GM12878 (cell line): ENCODE data around the gene MB21D2. TPM values are rescaled to one million over a fixed set of nuclear protein-coding genes. Genes with fewer than 3 reads are reported as not detected.

Experiments used
- ATAC-seq: fragments of 200-7000 bp; cut with Tn5 transposase; 3 replicates; pipeline ENCODE4 v1.9.1; 2020; ENCODE audit warnings: mild to moderate bottlenecking, moderate library complexity
- BruUV-seq: library from RNA; stranded (reverse); fragments of 400-500 nt; replicated peaks from 2 replicates; lab custom pipeline; 2021; lab: Mats Ljungman, UMichigan
- CTCF ChIA-PET: fragments of 300-600 bp; sonication (Branson Sonifier 250); formaldehyde crosslinking; extraction: SDS; loops from one replicate; lab custom pipeline; 2021; ENCODE audit warnings: inconsistent platforms; lab: Yijun Ruan, JAX
- POLR2A ChIA-PET: fragments of 350-600 bp; formaldehyde crosslinking; extraction: SDS; loops from one replicate; lab custom pipeline; 2021; ENCODE audit warnings: inconsistent platforms; lab: Charles Lee
- RAD21 ChIA-PET: fragments of 300-600 bp; sonication (Branson Sonifier 250); formaldehyde crosslinking; loops from one replicate; lab custom pipeline; 2023; ENCODE audit warnings: antibody characterized with exemption; ENCODE audit not compliant: unreplicated experiment; lab: Charles Lee
- SMC1A ChIA-PET: fragments of 300-600 bp; sonication (Branson Sonifier 250); formaldehyde crosslinking; loops from one replicate; lab custom pipeline; 2023; ENCODE audit not compliant: unreplicated experiment, uncharacterized antibody; lab: Charles Lee
- DNase-seq: peaks from one replicate; pipeline ENCODE4 v3.0.0-alpha.2; 2011; ENCODE audit warnings: low read depth, low spot score
- FAIRE-seq: peaks from 3 replicates; lab custom pipeline; 2011; peaks lifted over from hg19 to GRCh38; lab: Jason Lieb, UNC
- H2AFZ ChIP-seq: 2 replicates; pipeline ENCODE4 v1.6.0; 2011; ENCODE audit warnings: low read depth, low read length, control low read depth; ENCODE audit not compliant: control insufficient read depth
- H3K27ac ChIP-seq: 2 replicates; pipeline ENCODE4 v1.5.1; 2011; ENCODE audit warnings: control low read depth; ENCODE audit not compliant: control insufficient read depth, insufficient read depth
- H3K27me3 ChIP-seq, 2 experiments: replicated peaks in 1 of 2; 2 replicates each; pipeline versions ENCODE4 v1.6.0 to v1.6.1; 2011; ENCODE audit warnings: low read length in 1 of 2; ENCODE audit not compliant: control insufficient read depth in 2 of 2, insufficient read depth in 2 of 2
- H3K36me3 ChIP-seq, 2 experiments: 2 replicates each; pipeline ENCODE4 v1.5.1; 2011; ENCODE audit warnings: low read length in 1 of 2; ENCODE audit not compliant: control insufficient read depth in 2 of 2, insufficient read depth in 2 of 2
- H3K4me1 ChIP-seq: 2 replicates; pipeline ENCODE4 v1.6.1; 2011; ENCODE audit warnings: mild to moderate bottlenecking, low read length, moderate library complexity, mixed read lengths; ENCODE audit not compliant: control insufficient read depth, insufficient read depth
- H3K4me2 ChIP-seq: 2 replicates; pipeline ENCODE4 v1.6.0; 2011; ENCODE audit warnings: control low read depth; ENCODE audit not compliant: control insufficient read depth, insufficient read depth
- H3K4me3 ChIP-seq: fragments of 200-600 bp; sonication (generic); 2 replicates; pipeline ENCODE4 v1.5.1; 2016
- H3K79me2 ChIP-seq: 2 replicates; pipeline ENCODE4 v1.6.0; 2011; ENCODE audit warnings: low read length; ENCODE audit not compliant: control insufficient read depth, insufficient read depth
- H3K9ac ChIP-seq: 2 replicates; pipeline ENCODE4 v1.8.0; 2011; ENCODE audit warnings: low read length, control low read depth, mixed read lengths; ENCODE audit not compliant: control insufficient read depth, insufficient read depth
- H3K9me3 ChIP-seq: replicated peaks from 3 replicates; pipeline ENCODE4 v1.5.1; 2011; ENCODE audit warnings: mild to moderate bottlenecking, low read length; ENCODE audit not compliant: control insufficient read depth, insufficient read depth
- H4K20me1 ChIP-seq: 2 replicates; pipeline ENCODE4 v1.6.0; 2011; ENCODE audit not compliant: control insufficient read depth, insufficient read depth
- BMI1 ChIP-seq: fragments of 450-650 bp; IDR thresholded peaks from 2 replicates; pipeline ENCODE4 v1.6.1; 2016; ENCODE audit warnings: mild to moderate bottlenecking, moderate library complexity, borderline replicate concordance
- NR2C2 ChIP-seq: IDR thresholded peaks from 2 replicates; pipeline ENCODE4 v1.6.1; 2011; ENCODE audit warnings: borderline replicate concordance, low read depth; ENCODE audit not compliant: control insufficient read depth, insufficient read length
- RUNX3 ChIP-seq: IDR thresholded peaks from 2 replicates; pipeline ENCODE4 v1.6.1; 2012; ENCODE audit warnings: low read length, inconsistent platforms
- SREBF2 ChIP-seq: IDR thresholded peaks from 2 replicates; pipeline ENCODE4 v1.6.1; 2012; ENCODE audit warnings: mild to moderate bottlenecking, low read length
- WGBS: methylation state at CpG from one replicate; pipeline ENCODE4 v1.1.6; 2016; ENCODE audit warnings: low lambda C conversion rate; ENCODE audit not compliant: insufficient replicate concordance, insufficient coverage; ENCODE audit errors: missing lambda C conversion rate; 5-methylcytosine and 5-hydroxymethylcytosine counted together
- in situ Hi-C: fragments of 300-500 bp; cut with MboI; formaldehyde crosslinking; loops from 9 replicates; pipeline ENCODE4 v1.14.3; 2018; ENCODE audit warnings: mixed read lengths
- intact Hi-C: fragments of 100-400 bp; cut with micrococcal nuclease; formaldehyde crosslinking; loops from one replicate; pipeline ENCODE4 v1.14.2; 2022; ENCODE audit not compliant: unreplicated experiment
- polyA plus RNA-seq, 11 experiments: library from polyadenylated mRNA; depleted of rRNA in 4 of 11; unstranded in 6 of 11; stranded (reverse) in 5 of 11; fragments of >200 nt; fragmentation: Nextera tagmentation in 4 of 11; fragmentation: Illumina TruSeq in 1 of 11; extraction: Ambion mirVana in 4 of 11; extraction: Trizol in 1 of 11; gene quantifications; 1 replicate in 1 of 11; 2 replicates in 10 of 11; pipeline versions ENCODE4 v1.2.1 to v1.2.3, GENCODE V29; 2011 to 2016; ENCODE audit warnings: inconsistent platforms in 2 of 11, missing spikeins in 2 of 11, low read depth in 1 of 11
- total RNA-seq, 4 experiments: library from RNA; depleted of rRNA in 3 of 4; stranded (reverse); fragments of >200 nt in 3 of 4; fragmentation: Illumina TruSeq in 1 of 4; extraction: Trizol in 1 of 4; gene quantifications; 2 replicates each; pipeline versions ENCODE4 v1.2.1 to v1.2.3, GENCODE V29; 2013 to 2021
- TF ChIP-seq, protein P1 (sequence below): fragments of 450-650 bp; formaldehyde crosslinking; IDR thresholded peaks from 2 replicates; pipeline ENCODE4 v1.4.0; 2020; ENCODE audit warnings: mild to moderate bottlenecking, moderate library complexity
- TF ChIP-seq, protein P2 (sequence below): fragments of 450-650 bp; formaldehyde crosslinking; IDR thresholded peaks from 2 replicates; pipeline ENCODE4 v1.4.0; 2022; ENCODE audit warnings: mild to moderate bottlenecking, moderate library complexity
- TF ChIP-seq, protein P3 (sequence below): IDR thresholded peaks from 2 replicates; pipeline ENCODE4 v1.6.1; 2011; ENCODE audit warnings: borderline replicate concordance, low read depth, mild to moderate bottlenecking, moderate library complexity, low read length; ENCODE audit not compliant: insufficient read depth, poor library complexity, severe bottlenecking

The MB21D2 gene
- total and polyA plus RNA-seq, 10 of the 15 experiments (the other 5 are each of a cell fraction or from before 2014, with no cell fraction given) = 7.9 to 21.2 (median 15.3) TPM

GRCh38 chr3:192835818-192836815, 81.5 kb downstream of the MB21D2 start (continued):
- TF ChIP-seq SREBF2 = no peak

GRCh38 chr3:192834428-192834827, 83.2 kb downstream of the MB21D2 start:
- RAD21 ChIA-PET = interaction anchor here (1.6 to 4.1 kb wide), 2 partner anchors 16 to 54 kb away, joined by 6 to 25 read pairs; no protein-coding TSS in a partner anchor
- H2AFZ ChIP-seq = no peak overlapping the region
- WGBS = 82% methylated on average over 3 of the region's 3 CpGs
- no peaks in the 10 kb centered on the region for H3K36me3 ChIP-seq
- H3K27ac ChIP-seq = no peak overlapping the region
- no peak overlapping the region for H3K9ac ChIP-seq
- POLR2A ChIA-PET = interaction anchor here (0.6 to 2.2 kb wide), 6 partner anchors 11 to 138 kb away, joined by 3 to 16 read pairs (median 6); no protein-coding TSS in a partner anchor
- ATAC-seq (no peak), DNase-seq (no peak), FAIRE-seq (no peak)
- H3K27me3 ChIP-seq = no peaks in the 10 kb centered on the region
- H3K4me1 ChIP-seq = peaks cover 47% of the 10 kb centered on the region
- SMC1A ChIA-PET = interaction anchor here (0.7 to 20.8 kb wide), 5 partner anchors 10 to 80 kb away, joined by 3 to 283 read pairs (median 5); no protein-coding TSS in a partner anchor
- intact Hi-C loops = loop anchor here (5.0 kb wide), 1 partner anchor 83 kb away; the partner anchor contains the start of gene MB21D2
- H3K4me3 ChIP-seq = no peak overlapping the region
- no peak overlapping the region for H3K4me2 ChIP-seq
- no TSS peak for BruUV-seq
- H3K79me2 ChIP-seq = peaks cover 41% of the 10 kb centered on the region
- TF ChIP-seq, protein P1, sequence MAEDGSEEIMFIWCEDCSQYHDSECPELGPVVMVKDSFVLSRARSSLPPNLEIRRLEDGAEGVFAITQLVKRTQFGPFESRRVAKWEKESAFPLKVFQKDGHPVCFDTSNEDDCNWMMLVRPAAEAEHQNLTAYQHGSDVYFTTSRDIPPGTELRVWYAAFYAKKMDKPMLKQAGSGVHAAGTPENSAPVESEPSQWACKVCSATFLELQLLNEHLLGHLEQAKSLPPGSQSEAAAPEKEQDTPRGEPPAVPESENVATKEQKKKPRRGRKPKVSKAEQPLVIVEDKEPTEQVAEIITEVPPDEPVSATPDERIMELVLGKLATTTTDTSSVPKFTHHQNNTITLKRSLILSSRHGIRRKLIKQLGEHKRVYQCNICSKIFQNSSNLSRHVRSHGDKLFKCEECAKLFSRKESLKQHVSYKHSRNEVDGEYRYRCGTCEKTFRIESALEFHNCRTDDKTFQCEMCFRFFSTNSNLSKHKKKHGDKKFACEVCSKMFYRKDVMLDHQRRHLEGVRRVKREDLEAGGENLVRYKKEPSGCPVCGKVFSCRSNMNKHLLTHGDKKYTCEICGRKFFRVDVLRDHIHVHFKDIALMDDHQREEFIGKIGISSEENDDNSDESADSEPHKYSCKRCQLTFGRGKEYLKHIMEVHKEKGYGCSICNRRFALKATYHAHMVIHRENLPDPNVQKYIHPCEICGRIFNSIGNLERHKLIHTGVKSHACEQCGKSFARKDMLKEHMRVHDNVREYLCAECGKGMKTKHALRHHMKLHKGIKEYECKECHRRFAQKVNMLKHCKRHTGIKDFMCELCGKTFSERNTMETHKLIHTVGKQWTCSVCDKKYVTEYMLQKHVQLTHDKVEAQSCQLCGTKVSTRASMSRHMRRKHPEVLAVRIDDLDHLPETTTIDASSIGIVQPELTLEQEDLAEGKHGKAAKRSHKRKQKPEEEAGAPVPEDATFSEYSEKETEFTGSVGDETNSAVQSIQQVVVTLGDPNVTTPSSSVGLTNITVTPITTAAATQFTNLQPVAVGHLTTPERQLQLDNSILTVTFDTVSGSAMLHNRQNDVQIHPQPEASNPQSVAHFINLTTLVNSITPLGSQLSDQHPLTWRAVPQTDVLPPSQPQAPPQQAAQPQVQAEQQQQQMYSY (CRISPR knock-in tag) = no peak
- TF ChIP-seq RUNX3 = no peak
- TF ChIP-seq, protein P2, sequence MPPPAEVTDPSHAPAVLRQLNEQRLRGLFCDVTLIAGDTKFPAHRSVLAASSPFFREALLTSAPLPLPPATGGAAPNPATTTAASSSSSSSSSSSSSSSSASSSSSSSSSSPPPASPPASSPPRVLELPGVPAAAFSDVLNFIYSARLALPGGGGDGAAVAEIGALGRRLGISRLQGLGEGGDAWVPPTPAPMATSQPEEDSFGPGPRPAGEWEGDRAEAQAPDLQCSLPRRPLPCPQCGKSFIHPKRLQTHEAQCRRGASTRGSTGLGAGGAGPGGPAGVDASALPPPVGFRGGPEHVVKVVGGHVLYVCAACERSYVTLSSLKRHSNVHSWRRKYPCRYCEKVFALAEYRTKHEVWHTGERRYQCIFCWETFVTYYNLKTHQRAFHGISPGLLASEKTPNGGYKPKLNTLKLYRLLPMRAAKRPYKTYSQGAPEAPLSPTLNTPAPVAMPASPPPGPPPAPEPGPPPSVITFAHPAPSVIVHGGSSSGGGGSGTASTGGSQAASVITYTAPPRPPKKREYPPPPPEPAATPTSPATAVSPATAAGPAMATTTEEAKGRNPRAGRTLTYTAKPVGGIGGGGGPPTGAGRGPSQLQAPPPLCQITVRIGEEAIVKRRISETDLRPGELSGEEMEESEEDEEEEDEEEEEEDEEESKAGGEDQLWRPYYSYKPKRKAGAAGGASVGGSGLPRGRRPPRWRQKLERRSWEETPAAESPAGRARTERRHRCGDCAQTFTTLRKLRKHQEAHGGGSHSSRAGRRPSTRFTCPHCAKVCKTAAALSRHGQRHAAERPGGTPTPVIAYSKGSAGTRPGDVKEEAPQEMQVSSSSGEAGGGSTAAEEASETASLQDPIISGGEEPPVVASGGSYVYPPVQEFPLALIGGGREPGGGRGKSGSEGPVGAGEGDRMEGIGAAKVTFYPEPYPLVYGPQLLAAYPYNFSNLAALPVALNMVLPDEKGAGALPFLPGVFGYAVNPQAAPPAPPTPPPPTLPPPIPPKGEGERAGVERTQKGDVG (CRISPR knock-in tag) = no peak
- TF ChIP-seq BMI1 = no peak
- TF ChIP-seq NR2C2 = no peak
- TF ChIP-seq, protein P3, sequence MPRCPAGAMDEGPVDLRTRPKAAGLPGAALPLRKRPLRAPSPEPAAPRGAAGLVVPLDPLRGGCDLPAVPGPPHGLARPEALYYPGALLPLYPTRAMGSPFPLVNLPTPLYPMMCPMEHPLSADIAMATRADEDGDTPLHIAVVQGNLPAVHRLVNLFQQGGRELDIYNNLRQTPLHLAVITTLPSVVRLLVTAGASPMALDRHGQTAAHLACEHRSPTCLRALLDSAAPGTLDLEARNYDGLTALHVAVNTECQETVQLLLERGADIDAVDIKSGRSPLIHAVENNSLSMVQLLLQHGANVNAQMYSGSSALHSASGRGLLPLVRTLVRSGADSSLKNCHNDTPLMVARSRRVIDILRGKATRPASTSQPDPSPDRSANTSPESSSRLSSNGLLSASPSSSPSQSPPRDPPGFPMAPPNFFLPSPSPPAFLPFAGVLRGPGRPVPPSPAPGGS = no peak
- TF ChIP-seq, all 136 proteins: peak for 0
- no peaks in the 10 kb centered on the region for H4K20me1 ChIP-seq
- H3K9me3 ChIP-seq = no peaks in the 10 kb centered on the region; the same call in 2 of the 3 replicates
- CTCF ChIA-PET = interaction anchor here (2.0 to 3.5 kb wide), 2 partner anchors 9 to 14 kb away, joined by 8 to 10 read pairs; no protein-coding TSS in a partner anchor
- in situ Hi-C loops = no loop called here
